Measurements from ENCODE around the gene CRYGN.

DNA sequence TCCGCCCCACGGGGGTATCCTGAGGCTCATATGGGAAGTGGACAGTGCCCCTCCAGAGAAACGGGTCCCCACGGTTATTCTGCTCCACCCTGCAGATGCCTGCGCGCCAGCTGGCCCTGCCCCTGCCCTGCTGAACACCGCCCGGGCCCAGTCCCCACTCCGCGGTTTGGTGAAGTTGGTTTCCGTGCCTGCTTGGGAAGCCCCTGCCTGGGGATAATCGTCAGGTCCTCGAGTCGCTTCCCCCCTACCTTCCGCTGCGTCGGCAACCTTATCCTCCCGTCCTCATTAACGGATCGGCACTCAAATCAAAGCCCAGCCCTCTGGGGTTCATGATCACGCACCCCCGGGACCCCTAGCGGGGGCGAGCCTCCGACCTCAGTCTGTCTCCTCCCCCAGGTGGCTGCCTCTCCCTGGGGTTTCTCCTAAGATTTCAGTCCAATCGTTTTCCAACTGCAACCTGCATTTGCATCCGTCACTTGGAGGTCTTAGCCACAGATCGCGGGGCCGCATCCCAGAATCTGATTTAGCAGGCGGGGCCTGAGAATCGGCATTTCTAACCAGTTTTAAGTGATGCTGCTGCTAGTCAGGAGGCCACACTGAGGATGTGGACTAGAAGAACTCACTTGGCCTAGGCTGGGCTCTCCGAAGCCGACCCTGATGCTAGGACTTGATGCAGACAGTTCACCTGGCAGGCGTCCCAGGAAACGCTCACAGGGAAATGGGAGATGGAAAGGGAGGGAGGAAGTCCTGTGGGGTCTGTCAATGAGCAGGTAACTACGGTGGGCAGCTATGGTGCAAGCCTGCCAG is 57.7 kb downstream of the CRYGN start:
- no peak for TF ChIP-seq CTCF (IDR thresholded peaks at IDR 0.05)
- TF ChIP-seq POLR2AphosphoS5 (IDR thresholded peaks at IDR 0.05; ENCODE audit: insufficient read depth in 1 of 2, low read depth in 1 of 2) = no peak
